Superior temporal gyrus (tissue), 1 donor: ENCODE data around the gene BEND5.

Source experiments
- DNase-seq: peaks from one replicate; pipeline ENCODE4 v3.0.0-alpha.2; 2016; ENCODE audit errors: extremely low spot score

The BEND5 gene

DNA sequence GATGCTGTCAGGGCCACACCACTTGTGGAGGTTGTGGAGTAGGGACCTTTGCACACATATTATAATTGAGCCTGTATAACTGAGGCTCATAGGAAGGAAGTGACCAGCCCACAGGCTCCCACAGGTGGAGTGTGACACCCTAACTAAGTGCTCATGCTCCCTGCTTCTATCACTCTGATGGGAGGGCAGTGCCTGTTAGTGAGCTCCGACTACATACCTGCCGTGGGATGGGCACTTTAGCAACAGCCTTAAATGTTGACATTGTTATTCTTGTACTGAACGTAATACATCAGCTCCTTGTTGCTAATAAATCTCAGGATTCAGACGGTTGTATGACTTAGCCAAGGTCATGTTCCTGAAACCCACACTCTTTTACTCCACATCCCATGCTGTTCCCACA is 58.0 kb downstream of the BEND5 start:
- no peak for DNase-seq

DNA sequence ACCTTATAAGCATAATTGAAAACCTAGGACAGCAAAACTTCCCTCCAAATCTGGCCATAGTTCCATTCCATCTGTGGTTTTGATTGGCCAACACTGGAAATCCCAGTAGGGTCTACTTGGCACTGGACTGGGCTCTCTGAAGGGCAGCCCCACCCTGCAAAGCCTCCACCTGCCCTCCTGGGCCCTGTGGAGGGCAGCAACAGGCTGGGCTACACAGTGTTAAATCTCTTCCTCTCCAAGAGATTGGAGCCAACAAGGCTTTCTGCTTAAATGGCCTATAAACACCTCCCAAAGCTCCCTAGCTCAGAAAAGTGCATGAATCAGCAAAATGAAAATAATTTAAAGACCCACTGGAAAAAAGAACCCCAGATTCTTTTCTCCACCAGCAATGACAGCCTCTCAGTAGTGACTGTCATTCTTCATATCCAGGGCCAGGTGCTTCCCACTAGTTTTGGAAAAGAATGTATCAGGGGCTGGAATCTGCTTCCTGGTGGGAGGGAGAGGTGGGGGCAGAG is 58.5 kb downstream of the BEND5 start:
- DNase-seq: no peak

DNA sequence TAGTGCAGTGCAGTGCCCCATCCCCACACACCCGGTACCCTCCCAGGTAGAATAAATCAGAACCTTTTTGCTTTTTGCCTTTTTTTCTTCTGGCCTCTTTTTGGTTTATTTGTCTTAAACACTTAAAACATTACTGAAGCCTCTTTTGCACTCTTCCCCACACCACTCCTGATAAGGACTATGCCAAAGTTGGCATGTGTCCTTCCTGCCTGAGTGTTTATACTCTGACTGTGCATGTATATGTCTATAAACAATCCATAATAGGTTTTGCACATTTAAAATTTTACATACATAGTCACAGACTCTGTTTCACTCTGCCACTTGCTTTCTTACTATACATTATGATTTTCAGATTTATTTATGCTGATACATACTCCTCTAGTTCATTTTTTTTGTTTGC is 59.6 kb downstream of the BEND5 start:
- DNase-seq: no peak

DNA sequence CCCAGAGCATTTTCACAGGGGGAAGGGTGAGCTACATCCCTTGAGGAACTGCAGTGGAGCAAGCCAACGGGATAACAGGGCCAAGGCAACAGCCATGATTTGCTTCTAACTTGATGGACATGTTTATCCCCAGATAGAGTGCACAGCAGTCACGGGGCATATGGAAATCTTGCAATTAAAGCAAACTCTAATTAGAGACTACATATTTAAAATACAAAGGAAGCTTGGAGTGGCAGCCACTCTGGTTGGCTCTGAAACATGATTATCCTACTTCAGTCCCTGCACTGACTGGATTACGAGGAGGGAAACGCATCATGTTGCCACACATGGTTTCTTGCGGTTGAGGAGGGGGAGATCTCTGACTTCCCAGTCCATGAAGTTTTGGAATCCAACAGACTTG is 60.8 kb downstream of the BEND5 start:
- no peak for DNase-seq

DNA sequence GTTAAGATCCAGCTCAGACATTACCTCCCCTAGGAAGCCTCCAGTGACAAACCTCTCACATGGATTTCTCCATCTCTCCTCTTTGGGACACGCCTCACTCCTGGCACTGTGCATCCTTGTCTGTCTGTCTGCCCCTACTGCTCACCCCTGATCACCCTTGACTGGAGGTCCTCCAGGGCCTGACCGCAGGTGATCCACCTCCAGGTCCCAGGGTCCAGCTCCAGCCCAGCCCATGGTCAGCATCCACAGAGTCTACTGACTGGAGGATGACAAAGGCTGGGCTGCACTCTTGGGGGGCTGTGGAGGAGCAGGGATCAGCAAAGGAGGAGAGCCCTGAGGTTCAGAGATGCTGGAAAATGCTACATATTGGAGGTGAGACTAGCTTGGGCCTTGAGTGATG is 65.8 kb downstream of the BEND5 start:
- no peak for DNase-seq

DNA sequence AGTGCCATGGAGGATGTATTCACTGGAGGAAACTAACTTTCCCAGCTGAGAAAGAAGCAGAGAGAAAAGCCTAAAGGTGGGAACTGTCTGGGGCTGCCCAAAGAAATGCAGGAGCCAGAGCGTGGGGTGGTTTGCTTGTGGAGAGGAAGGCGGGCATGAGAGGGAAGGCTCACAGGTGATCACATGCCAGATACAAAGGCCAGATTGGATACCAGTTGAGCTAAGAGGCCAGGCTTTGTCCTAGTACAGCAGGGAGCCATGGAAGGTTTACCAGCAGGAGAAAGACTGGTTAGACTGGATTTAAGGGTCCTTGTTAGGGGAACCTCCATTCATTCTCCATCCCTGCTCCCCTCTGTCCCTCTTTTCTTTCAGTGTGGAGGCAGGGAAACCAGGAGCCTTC is 66.4 kb downstream of the BEND5 start:
- no peak for DNase-seq

DNA sequence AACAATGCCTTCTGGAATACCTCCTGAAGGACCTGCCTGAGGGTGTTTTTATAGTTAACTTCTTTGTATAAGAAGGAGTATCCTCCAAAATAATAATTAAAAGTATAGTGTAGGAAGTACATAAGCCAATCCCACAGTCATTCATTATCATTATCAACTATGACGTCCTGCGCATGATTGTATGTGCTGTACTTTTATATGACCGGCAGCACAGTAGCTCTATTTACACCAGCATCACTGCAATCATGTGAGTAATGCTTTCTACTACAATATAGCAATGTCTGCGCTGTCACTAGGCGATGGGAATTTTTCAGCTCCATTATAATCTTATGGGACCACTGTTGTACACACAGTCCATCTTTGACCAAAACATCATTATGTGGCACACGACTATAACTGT is 72.0 kb downstream of the BEND5 start:
- no peak for DNase-seq

DNA sequence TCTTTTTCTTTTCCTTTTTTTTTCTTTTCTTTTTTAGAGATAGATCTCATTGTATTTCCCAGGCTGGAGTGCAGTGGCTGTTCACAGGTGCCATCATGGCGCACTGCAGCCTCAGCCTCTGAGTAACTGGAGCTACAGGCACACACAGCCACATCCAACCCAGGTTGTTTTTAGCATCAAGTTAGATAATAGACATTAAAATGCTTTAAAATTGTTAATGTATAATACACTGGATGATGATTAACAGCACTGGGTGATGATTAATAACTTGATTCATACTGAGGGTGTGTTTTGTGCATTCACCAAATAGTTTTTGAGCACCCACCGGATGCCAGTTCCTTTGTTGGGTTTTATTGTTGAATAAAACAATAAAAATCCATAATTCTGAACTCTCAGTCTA is 75.2 kb downstream of the BEND5 start:
- no peak for DNase-seq

DNA sequence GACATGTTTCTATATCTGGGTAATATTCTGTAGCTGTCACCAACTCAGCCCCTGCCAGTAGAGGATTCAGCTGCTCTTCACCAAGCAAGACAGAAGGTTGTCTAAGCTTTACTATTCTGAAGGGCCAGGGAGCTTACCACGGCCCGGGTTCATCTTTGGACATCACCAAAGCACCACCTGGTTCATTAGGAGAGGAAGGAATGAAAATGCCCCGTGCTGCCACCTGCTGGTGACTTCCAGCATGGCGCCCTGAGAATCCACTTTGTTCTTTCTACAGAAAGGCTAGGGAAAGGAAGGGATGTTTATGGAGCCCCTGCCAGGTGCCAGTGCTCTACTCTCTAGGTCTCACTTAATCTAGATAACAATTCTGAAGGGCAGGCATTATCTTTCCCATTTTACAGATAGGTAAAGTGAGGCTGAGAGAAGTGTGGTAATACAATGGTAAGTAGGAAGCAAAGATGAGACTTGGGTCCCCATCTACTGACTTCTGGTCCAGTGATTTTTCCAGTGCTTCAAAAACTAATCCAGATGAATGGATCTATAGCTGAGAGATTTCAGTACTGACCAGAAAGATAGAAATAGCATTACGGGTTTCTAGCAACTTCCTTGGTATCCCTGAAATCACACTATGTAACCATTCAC is 79.5 kb downstream of the BEND5 start:
- DNase-seq: peak; percentile 87

DNA sequence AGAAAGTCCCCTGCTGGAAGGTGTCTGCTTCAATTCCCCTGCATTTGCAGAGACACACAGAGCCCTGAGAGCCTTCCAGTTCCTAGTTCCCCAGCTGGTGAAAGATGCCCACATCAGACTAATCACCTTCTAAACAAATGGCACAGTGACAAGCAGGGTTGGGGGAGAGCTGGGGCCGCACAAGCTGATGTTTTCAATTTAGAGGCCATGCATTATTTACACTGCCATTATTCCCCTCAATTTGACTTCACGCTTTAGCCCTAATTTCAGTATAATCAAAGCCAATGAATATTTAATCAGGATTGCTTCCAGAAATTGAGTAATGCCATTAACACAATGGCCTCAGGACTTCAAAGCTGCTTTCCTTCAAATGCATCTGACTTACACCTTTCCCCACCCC is 81.5 kb downstream of the BEND5 start:
- no peak for DNase-seq

DNA sequence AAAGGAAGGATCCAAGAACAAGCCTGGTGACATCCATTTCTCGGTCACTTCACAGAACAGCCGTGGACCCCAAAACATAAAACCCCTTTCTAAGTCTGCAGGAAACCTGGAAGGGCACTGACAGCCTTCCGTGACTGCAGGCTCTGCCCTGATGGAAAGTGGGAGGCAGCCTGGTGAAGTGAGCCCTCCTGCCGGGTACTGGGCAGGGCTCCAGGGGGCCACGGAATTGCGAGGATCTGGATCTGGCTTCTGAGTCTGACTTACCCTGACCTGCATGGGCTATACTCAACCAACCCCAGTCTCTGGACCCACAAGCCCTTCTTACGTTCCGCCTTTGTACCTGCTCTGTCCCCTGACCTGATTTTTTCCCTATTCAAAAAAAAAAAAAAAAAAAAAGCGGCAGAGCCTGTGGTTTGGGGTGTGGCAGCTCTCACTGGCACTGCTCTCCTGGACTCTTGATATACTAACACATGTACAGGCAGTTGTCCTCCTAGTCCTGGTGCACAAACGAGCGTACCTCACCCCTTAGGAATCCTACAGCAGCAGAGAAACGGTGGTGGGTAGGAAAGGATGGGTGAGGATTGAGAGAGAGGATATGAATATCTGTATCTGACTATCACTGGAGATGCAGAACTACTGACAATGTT is 82.9 kb downstream of the BEND5 start:
- DNase-seq: no peak

DNA sequence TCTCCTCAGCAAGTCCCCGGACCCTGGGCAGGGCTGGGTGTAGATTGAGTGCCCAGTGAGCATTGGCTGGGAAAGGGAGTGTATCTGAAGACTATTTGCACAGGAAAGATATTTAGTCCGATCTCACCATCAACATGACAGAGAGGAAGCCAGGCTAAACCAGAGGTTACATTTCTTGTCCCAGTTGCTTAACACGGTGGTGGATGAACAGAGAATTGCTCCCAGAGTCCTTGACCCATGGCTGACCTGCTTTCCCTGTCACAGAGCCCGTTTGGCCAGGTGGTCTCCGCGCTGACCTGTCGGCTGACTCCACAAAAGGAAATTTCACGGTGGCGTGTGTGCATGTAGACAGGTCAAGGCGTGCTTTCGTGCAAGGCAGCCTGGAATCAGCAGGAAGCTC is 83.5 kb downstream of the BEND5 start:
- no peak for DNase-seq

DNA sequence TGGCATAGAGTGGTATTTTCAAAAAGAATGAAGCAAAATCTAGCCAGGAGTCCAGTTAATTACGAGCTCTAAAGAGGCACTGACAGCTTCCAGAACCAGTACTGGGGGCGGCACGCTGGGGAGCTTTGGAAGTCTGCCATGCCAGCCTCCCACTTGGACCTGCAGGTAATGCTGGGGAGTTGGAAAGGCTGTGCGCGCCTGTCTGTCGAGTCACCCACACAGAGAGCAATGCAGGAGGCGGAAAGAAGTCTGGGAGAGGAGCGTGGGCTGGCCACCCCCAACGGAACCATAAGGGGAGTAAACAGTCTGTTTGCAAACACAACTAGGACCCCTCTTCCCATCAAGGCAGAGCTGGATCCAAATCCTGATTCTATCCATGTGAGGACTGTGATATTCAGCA is 84.5 kb downstream of the BEND5 start:
- DNase-seq: no peak

DNA sequence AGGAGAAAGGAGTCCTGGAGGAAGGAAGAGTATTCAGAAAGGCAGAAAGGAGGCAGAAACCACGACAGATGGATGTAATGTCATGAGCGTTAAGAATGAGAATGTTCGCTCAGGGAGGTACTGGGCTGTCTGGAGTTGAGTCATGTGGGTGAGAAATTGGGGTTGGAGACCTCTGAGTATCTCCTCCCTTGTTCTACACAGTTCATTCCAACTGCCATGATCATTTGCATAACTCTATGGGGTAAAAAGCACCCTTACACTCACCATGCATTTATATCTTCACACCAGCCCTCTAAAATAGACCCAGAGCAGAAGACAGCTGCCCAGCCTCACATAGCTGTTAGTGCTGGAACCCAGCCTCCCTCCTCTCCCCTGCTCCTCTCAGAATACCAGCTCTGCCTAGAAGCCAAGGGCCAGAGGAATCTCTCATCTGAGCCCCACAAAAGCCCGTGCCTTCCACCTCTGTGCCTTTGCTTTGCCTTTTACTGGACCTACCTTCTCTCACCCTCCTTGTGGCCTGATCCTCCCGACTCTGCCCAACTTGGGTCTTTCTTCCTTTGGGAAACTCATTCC is 85.2 kb downstream of the BEND5 start:
- DNase-seq: peak; percentile 33

DNA sequence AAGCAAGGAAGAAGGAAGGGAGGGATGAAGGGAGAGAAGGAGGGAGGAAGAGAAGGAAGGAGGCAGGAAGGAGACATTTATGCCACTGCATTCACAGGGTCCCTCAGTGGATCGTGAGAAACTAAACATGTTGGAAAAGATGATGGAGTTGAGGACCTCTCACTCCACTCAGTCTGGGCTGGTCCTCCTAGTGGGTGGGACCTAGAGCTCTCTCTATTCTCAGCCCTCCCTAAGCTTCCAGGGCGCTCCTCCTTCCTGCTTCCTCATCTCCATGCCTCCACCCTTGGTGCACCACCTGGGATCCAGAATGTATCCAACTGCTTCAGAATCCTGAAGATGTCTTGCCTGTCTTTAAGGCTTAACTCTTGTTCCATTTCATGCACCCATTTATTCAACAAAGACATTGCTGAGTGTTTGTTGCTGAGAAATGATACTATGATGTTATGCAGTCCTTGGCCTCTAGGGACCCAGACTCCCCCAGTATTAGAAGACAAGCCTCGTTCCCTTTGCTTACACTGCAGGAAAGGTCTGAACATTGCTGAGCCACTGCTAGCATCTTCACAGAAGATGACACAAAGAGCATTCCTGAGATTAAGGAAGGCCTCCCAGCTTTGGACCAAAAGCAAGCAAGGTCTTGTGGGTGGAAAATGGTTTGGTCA is 88.5 kb downstream of the BEND5 start:
- DNase-seq: no peak

DNA sequence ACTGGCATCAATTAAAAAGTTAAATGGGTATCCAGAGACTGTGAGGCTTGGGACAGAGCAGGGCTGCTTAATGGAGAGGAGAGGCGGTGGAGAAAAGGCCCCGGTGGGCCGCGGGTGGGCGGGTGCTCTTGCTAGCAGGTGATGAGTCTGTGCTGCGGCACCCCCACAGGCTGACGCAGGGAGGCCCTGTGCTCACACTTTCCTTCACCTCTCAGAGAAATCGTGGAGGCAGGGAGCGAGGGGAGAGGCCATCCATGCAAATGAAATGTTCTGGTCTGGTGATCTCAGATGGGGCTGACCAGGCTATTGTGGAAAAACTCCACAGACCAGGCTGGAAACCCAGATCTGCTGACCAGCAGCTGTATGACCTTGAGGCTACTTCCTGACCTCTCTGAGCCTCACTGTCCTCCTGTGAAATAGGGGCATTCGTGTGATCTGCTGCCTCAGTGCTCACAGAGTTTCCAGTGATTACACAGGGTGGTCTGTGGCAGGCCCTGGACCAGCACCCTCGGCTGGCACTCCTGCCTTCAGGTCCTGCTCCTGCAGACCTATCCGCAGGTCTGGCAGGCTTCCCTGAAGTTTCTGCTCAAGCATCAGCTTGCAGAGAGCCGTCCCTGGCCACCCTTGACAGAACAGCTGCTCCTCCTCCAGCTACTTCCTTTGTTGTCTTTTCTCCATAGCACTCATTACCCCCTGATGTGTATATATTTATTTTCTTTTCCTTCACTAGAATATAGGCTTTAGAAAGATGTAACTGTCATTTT is 89.2 kb downstream of the BEND5 start:
- DNase-seq: no peak

DNA sequence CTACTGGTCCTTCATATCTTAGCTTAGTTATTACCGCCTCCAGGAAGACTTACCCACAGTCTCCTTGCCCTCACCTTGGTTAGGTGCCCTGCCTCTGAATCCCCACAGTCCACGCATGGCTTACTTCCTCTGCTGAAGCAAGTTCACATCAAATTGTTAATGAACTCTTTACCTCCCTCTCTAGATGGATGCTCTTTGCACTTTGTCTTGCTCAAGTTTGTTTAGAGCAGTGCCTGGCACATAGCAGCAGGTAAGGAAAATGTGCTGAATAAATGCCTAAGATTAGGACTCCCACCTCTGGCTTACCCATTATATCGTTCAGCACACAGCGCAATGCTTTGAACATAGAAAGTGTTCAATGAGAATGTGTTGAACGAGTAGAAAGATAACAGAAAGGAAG is 90.5 kb downstream of the BEND5 start:
- no peak for DNase-seq

DNA sequence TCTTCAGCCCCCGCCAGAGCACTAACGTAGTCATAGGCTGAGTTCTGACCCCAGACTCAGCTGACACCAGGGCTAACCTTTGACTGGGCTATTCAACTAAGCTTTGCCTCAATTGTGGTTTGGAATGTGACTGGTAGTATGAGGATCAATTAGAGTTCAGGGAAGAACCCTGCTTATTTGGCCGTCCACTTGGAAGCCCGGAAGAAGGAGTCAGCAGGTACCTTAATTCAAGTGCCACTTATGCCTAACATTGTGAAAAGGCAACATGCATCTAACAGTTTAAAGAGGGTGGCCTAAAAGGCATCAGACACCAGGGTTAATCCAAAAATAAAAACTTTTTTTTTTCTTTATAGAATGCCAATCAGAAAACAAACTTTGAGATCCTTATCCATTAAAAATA is 92.3 kb downstream of the BEND5 start:
- no peak for DNase-seq

DNA sequence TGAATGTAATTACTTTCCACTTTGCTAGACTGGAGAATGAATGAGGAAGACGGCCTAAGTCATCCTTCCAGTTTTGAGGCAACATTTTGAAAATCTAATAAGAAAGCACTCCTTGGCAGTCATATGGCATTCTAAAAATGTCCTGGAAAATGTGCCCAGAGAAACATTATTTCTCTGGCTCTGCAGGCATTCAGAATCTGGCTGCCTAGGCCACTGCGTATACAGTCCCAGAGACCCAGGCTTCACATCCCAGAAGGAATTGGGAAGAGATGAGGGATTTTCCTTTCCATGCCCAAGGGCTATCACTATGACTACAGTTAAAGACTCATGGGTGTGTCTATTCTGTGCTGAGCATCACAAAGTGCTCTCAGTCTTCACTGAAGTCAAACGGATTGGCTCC is 92.9 kb downstream of the BEND5 start:
- DNase-seq: peak; percentile 47

DNA sequence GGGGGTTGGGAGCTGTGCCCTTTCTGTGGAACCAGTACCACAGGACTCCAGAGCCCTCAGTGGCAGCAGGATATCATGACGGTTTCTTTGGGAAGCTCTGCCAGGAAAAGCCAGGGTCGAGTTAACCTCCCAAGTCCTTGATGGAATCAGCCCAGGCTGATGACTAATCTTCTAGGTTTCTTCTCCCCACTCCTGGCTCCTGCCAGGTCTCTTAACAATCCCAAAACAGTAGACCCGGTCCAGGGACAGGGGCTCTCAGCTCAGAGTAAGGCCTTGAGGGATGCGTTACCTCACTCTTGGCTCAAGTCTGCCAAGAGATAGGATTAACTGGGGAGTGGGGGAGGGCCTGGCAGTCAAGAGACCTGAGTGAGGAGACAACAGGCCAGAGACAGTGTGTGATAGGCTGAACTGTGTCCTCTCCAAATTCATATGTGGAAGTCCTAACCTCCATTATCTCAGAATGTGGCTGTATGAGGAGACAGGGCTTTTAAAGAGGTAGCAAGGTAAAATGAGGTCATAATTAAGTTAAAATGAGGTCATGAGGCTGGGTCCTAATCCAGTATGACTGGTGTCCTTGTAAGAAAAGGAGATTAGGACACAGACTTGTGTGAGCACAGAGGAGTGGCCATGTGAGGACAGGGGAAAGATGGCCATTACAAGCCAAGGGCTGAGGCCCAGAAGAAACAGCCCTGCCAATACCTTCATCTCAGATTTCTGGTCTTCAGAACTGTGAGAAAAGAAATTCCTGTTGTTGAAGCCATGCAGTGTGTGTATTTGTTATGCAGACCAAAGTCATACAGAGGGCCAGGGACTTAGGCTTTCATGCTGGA is 95.0 kb downstream of the BEND5 start:
- DNase-seq: no peak

DNA sequence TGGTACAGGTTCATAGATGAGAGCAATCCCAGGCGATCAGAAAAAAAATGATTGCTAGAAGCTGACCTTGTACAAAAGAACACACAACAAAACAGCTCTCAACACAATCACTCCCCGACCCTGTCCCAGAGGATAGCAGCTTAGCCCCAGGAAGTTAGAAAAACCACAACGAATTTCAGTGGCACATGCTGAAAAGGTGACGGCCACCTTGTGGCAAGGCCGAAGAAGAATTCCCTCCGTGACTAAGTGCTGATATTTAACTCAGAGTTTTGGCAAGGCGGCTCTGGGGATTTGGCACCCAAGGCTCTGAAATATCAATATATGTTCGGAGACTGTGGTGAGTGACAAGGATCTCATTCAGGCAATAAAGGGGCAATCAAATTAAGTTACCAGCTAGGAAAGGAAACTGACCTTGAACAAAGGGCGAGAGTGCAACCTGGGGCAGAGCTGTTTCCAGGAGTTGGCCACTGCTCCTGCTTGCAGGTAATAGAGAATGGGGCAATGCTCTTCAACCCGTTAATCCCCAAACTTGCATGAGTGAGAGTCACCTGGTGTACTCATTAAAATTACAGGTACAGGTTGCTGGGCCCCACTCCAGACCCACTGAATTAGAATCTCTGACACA is 96.2 kb downstream of the BEND5 start:
- DNase-seq: no peak
